Vagina (tissue), 2 donors: ENCODE data around the gene ZNF407. TPM values are rescaled to one million over a fixed set of nuclear protein-coding genes. Genes with fewer than 3 reads are reported as not detected.
"Not testable (repeated sequence)": the region's sequence is repeated elsewhere in the genome, so short reads cannot be mapped to it uniquely, and the experiment has no call there.

Source experiments
- DNase-seq, 2 donors: peaks; one replicate each; pipeline ENCODE4 v3.0.0-alpha.2; 2017; ENCODE audit errors: extremely low spot score in 2 of 2
- H3K27ac ChIP-seq: fragments of 200-600 bp; sonication (generic); one replicate; pipeline ENCODE4 v1.5.1; 2019
- H3K27me3 ChIP-seq: fragments of 200-600 bp; sonication (generic); one replicate; pipeline ENCODE4 v1.5.1; 2019
- H3K36me3 ChIP-seq, 2 donors: fragments of 200-600 bp; sonication (generic); one replicate each; pipeline ENCODE4 v1.5.1; 2017 to 2019
- H3K4me1 ChIP-seq: fragments of 200-600 bp; sonication (generic); one replicate; pipeline ENCODE4 v1.5.1; 2019
- H3K4me3 ChIP-seq, 2 donors: fragments of 200-600 bp; sonication (generic); 1 replicate in 1 of 2; 2 replicates in 1 of 2; pipeline ENCODE4 v1.5.1; 2016 to 2019
- H3K9me3 ChIP-seq: fragments of 200-600 bp; sonication (generic); one replicate; pipeline ENCODE4 v1.5.1; 2019
- POLR2A ChIP-seq, 2 donors: fragments of 450-650 bp; IDR thresholded peaks; one replicate each; pipeline ENCODE4 v1.6.1; 2017; ENCODE audit warnings: antibody characterized with exemption in 2 of 2, mild to moderate bottlenecking in 2 of 2, moderate library complexity in 2 of 2
- POLR2AphosphoS5 ChIP-seq, 2 donors: sonication (generic); formaldehyde crosslinking; IDR thresholded peaks; one replicate each; pipeline ENCODE4 v1.9.0; 2017; ENCODE audit warnings: antibody characterized with exemption in 2 of 2, mild to moderate bottlenecking in 2 of 2, low read depth in 1 of 2; ENCODE audit not compliant: insufficient read depth in 1 of 2
- intact Hi-C: fragments of 100-400 bp; cut with DNase I; formaldehyde crosslinking; loops from one replicate; pipeline ENCODE4 v1.15.1; 2023
- total RNA-seq: library from RNA; depleted of rRNA; stranded (reverse); fragments of >200 nt; gene quantifications from one replicate; pipeline ENCODE4 v1.2.3, GENCODE V29; 2016
- TF ChIP-seq, protein P1 (sequence below), 3 experiments: fragments of 450-650 bp in 2 of 3; fragments of 200-600 bp in 1 of 3; sonication (generic) in 1 of 3; IDR thresholded peaks; one replicate each; pipeline ENCODE4 v1.5.1; 2017 to 2019; ENCODE audit warnings: antibody characterized with exemption in 3 of 3, mild to moderate bottlenecking in 2 of 3, moderate library complexity in 2 of 3

The ZNF407 gene
- total RNA-seq, 1 donor from 2014 or later: 15.5 TPM

- intact Hi-C loops: no loop called here
- Histone ChIP-seq H3K4me1 (no peaks in the 10 kb centered on the region), H3K27me3 (no peaks in the 10 kb centered on the region), H3K27ac (no peak overlapping the region), H3K4me3 (no peak overlapping the region), H3K9me3 (no peaks in the 10 kb centered on the region), H3K36me3 (no peaks in the 10 kb centered on the region)
- TF ChIP-seq, protein P1, sequence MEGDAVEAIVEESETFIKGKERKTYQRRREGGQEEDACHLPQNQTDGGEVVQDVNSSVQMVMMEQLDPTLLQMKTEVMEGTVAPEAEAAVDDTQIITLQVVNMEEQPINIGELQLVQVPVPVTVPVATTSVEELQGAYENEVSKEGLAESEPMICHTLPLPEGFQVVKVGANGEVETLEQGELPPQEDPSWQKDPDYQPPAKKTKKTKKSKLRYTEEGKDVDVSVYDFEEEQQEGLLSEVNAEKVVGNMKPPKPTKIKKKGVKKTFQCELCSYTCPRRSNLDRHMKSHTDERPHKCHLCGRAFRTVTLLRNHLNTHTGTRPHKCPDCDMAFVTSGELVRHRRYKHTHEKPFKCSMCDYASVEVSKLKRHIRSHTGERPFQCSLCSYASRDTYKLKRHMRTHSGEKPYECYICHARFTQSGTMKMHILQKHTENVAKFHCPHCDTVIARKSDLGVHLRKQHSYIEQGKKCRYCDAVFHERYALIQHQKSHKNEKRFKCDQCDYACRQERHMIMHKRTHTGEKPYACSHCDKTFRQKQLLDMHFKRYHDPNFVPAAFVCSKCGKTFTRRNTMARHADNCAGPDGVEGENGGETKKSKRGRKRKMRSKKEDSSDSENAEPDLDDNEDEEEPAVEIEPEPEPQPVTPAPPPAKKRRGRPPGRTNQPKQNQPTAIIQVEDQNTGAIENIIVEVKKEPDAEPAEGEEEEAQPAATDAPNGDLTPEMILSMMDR (IDR thresholded peaks at IDR 0.05): no peak
- TF ChIP-seq POLR2AphosphoS5 (IDR thresholded peaks at IDR 0.05; ENCODE audit: insufficient read depth in 1 of 2, low read depth in 1 of 2) (no peak), POLR2A (IDR thresholded peaks at IDR 0.05) (no peak)
- peak; percentile 28 to 47 for DNase-seq
Measured at GRCh38 chr18:75097491-75098225, 500.0 kb downstream of the ZNF407 start.

DNA sequence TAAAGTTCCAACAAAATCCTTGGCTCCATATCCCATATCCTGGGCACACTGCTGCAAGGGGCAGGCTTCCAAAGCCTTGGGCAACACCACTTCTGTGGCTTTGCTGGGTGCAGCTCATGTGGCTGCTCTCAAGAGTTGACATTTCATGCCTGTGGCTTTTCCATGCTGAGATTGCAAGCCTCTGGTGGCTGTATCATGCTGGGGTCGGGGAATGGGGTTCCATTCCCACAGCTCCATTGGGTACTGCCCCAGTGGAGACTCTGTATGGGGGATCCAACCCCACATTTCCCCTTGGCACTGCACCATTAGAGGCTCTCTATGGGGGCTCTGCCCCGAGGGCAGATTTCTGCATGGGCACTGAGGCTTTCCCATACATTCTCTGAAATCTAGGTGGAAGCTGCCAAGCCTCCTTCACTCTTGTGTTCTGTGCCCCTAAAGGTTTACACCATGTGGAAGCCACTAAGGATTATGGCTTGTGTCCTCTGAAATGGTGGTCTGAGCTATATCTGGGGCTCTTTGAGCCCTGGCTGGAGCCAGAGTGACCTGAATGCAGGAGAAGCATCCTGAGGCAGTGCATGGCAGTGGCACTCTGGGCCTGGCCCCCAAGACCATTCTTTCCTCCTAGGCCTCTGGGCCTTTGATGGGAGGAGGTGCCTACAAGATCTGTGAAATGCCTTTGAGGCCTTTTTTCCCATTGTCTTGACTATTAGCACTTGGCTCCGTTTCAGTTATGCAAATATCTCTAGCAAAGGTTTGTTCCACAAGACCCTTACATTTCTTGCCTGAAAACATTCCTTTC is 503.4 kb downstream of the ZNF407 start:
- no peaks in the 10 kb centered on the region for H3K36me3 ChIP-seq
- no peaks in the 10 kb centered on the region for H3K27me3 ChIP-seq
- H3K4me3 ChIP-seq: no peak overlapping the region
- no peak overlapping the region for H3K27ac ChIP-seq
- no peaks in the 10 kb centered on the region for H3K4me1 ChIP-seq
- peak; percentile 40 to 70 for DNase-seq
- TF ChIP-seq, protein P1 (IDR thresholded peaks at IDR 0.05): no peak
- no peak for TF ChIP-seq POLR2AphosphoS5 (IDR thresholded peaks at IDR 0.05; ENCODE audit: insufficient read depth in 1 of 2, low read depth in 1 of 2)
- no peak for TF ChIP-seq POLR2A (IDR thresholded peaks at IDR 0.05)
- intact Hi-C loops: no loop called here
- H3K9me3 ChIP-seq: no peaks in the 10 kb centered on the region

DNA sequence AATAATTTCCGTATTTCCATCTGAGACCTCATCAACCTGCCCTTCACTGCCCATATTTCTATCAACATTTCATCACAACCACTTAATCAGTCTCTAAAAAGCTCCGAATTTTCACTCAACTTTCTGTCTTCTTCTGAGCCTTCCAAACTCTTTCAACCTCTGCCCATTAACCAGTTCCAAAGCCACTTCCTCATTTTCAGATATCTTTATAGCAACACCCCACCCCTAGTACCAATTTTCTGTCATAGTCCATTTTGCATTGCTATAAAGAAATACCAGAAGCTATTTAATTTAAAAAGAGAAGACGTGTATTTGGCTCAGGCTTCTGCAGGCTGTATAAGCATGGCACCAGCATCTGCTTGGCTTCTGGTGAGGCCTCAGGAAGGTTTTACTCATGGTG is 504.2 kb downstream of the ZNF407 start:
- TF ChIP-seq POLR2AphosphoS5 (IDR thresholded peaks at IDR 0.05; ENCODE audit: insufficient read depth in 1 of 2, low read depth in 1 of 2) (no peak), POLR2A (IDR thresholded peaks at IDR 0.05) (no peak)
- TF ChIP-seq, protein P1 (IDR thresholded peaks at IDR 0.05): no peak
- intact Hi-C loops: no loop called here
- DNase-seq: no peak
- Histone ChIP-seq H3K36me3 (no peaks in the 10 kb centered on the region), H3K4me1 (no peaks in the 10 kb centered on the region), H3K9me3 (no peaks in the 10 kb centered on the region), H3K4me3 (no peak overlapping the region), H3K27me3 (no peaks in the 10 kb centered on the region), H3K27ac (no peak overlapping the region)

GRCh38 chr18:75104029-75104428 is 506.4 kb downstream of the ZNF407 start:
- DNase-seq, intact Hi-C loops, H3K4me1 ChIP-seq, H3K36me3 ChIP-seq, H3K27me3 ChIP-seq, H3K9me3 ChIP-seq, H3K4me3 ChIP-seq, H3K27ac ChIP-seq: not testable (repeated sequence)

GRCh38 chr18:75104483-75104882 is 506.8 kb downstream of the ZNF407 start:
- TF ChIP-seq, protein P1 (IDR thresholded peaks at IDR 0.05): no peak
- Histone ChIP-seq H3K4me1 (no peaks in the 10 kb centered on the region), H3K9me3 (no peaks in the 10 kb centered on the region), H3K36me3 (no peaks in the 10 kb centered on the region), H3K27me3 (no peaks in the 10 kb centered on the region), H3K4me3 (no peak overlapping the region), H3K27ac (no peak overlapping the region)
- peak in 1 of 2 donors; percentile 44 for DNase-seq
- intact Hi-C loops: no loop called here
